GM23338 (cell line): ENCODE measurements around the gene GRID1. TPM values are rescaled to one million over a fixed set of nuclear protein-coding genes. Genes with fewer than 3 reads are reported as not detected.

Experiments used
- ATAC-seq: fragments of 200-7000 bp; cut with Tn5 transposase; 3 replicates; pipeline ENCODE4 v1.9.1; 2020
- DNase-seq: peaks from one replicate; pipeline ENCODE4 v3.0.0-alpha.2; 2015; ENCODE audit warnings: low spot score
- H2AFZ ChIP-seq: fragments of 200-600 bp; sonication (generic); 2 replicates; pipeline ENCODE4 v1.8.0; 2016; ENCODE audit warnings: antibody characterized with exemption, mild to moderate bottlenecking, moderate library complexity
- H3F3A ChIP-seq: fragments of 200-600 bp; sonication (generic); replicated peaks from 2 replicates; pipeline ENCODE4 v1.8.0; 2017; ENCODE audit warnings: antibody characterized with exemption, mixed run types, low read depth
- H3K27ac ChIP-seq: fragments of 200-600 bp; sonication (generic); 2 replicates; pipeline ENCODE4 v1.6.1; 2016; ENCODE audit warnings: low read depth
- H3K27me3 ChIP-seq: fragments of 200-600 bp; sonication (generic); 2 replicates; pipeline ENCODE4 v1.8.0; 2016; ENCODE audit warnings: mild to moderate bottlenecking, mixed run types, moderate library complexity; ENCODE audit not compliant: insufficient read depth
- H3K36me3 ChIP-seq: fragments of 200-600 bp; sonication (generic); 2 replicates; pipeline ENCODE4 v1.8.0; 2016; ENCODE audit warnings: mild to moderate bottlenecking; ENCODE audit not compliant: insufficient read depth
- H3K4me1 ChIP-seq: fragments of 200-600 bp; sonication (generic); 2 replicates; pipeline ENCODE4 v1.8.0; 2016; ENCODE audit warnings: mild to moderate bottlenecking, moderate library complexity; ENCODE audit not compliant: insufficient read depth
- H3K4me2 ChIP-seq: fragments of 200-600 bp; sonication (generic); 2 replicates; pipeline ENCODE4 v1.7.1; 2017; ENCODE audit warnings: mixed run types
- H3K4me3 ChIP-seq: fragments of 200-600 bp; sonication (generic); 2 replicates; pipeline ENCODE4 v1.6.1; 2016; ENCODE audit warnings: mixed run types
- H3K79me2 ChIP-seq: fragments of 200-600 bp; sonication (generic); replicated peaks from 2 replicates; pipeline ENCODE4 v1.8.0; 2017; ENCODE audit warnings: mild to moderate bottlenecking; ENCODE audit not compliant: insufficient read depth
- H3K9me2 ChIP-seq: fragments of 200-600 bp; sonication (generic); 2 replicates; pipeline ENCODE4 v1.8.0; 2017; ENCODE audit not compliant: insufficient read depth
- H4K20me1 ChIP-seq: fragments of 200-600 bp; sonication (generic); replicated peaks from 2 replicates; pipeline ENCODE4 v1.8.0; 2017; ENCODE audit warnings: mild to moderate bottlenecking; ENCODE audit not compliant: insufficient read depth
- H3K27ac Mint-ChIP-seq: 2 replicates; pipeline ENCODE4 v1.8.0; 2020; ENCODE audit warnings: inconsistent platforms, mild to moderate bottlenecking, moderate library complexity, mixed read lengths
- H3K27me3 Mint-ChIP-seq: 3 replicates; pipeline ENCODE4 v1.8.0; 2022; ENCODE audit warnings: low read depth, mild to moderate bottlenecking, moderate library complexity, mixed read lengths, inconsistent platforms; ENCODE audit not compliant: insufficient read depth, poor library complexity
- H3K36me3 Mint-ChIP-seq: 3 replicates; pipeline ENCODE4 v1.8.0; 2021; ENCODE audit warnings: low read depth, mild to moderate bottlenecking, inconsistent platforms, moderate library complexity, mixed read lengths
- H3K4me1 Mint-ChIP-seq: 3 replicates; pipeline ENCODE4 v1.8.0; 2020; ENCODE audit warnings: mild to moderate bottlenecking, inconsistent platforms, mixed read lengths
- H3K4me3 Mint-ChIP-seq: 3 replicates; pipeline ENCODE4 v1.8.0; 2021; ENCODE audit warnings: moderate library complexity, mild to moderate bottlenecking, inconsistent platforms, mixed read lengths
- H3K9me3 Mint-ChIP-seq: 3 replicates; pipeline ENCODE4 v1.8.0; 2020; ENCODE audit warnings: moderate library complexity, mild to moderate bottlenecking, inconsistent platforms, mixed read lengths
- CREB1 ChIP-seq: fragments of 250-450 bp; sonication (Bioruptor Pico); IDR thresholded peaks from 2 replicates; pipeline ENCODE4 v1.5.0; 2020; ENCODE audit warnings: low read depth, mild to moderate bottlenecking, moderate library complexity
- EZH2 ChIP-seq: fragments of 200-600 bp; sonication (generic); IDR thresholded peaks from one replicate; pipeline ENCODE4 v1.8.0; 2017; ENCODE audit warnings: antibody characterized with exemption, mild to moderate bottlenecking, low read depth; ENCODE audit not compliant: unreplicated experiment
- NANOG ChIP-seq: IDR thresholded peaks from 2 replicates; pipeline ENCODE4 v1.6.1; 2016; ENCODE audit warnings: antibody characterized with exemption, borderline replicate concordance
- POLR2AphosphoS5 ChIP-seq: IDR thresholded peaks from 2 replicates; pipeline ENCODE4 v1.6.1; 2016; ENCODE audit warnings: antibody characterized with exemption, low read depth
- STAT1 ChIP-seq: IDR thresholded peaks from one replicate; pipeline ENCODE4 v1.6.1; 2016; ENCODE audit warnings: antibody characterized with exemption; ENCODE audit not compliant: unreplicated experiment
- ZNF331 ChIP-seq: fragments of 250-450 bp; sonication (Bioruptor Pico); IDR thresholded peaks from 2 replicates; pipeline ENCODE4 v1.5.0; 2020; ENCODE audit warnings: low read depth, mild to moderate bottlenecking, moderate library complexity
- polyA plus RNA-seq: library from polyadenylated mRNA; unstranded; fragments of >200 nt; fragmentation: Nextera tagmentation; extraction: Ambion mirVana; gene quantifications from 2 replicates; pipeline ENCODE4 v1.2.1, GENCODE V29; 2016
- total RNA-seq: library from RNA; depleted of rRNA; stranded (reverse); fragments of >200 nt; shearing (Covaris generic); gene quantifications from 2 replicates; pipeline ENCODE4 v1.2.3, GENCODE V29; 2014
- TF ChIP-seq, protein P1 (sequence below): IDR thresholded peaks from 2 replicates; pipeline ENCODE4 v1.6.1; 2016; ENCODE audit warnings: antibody characterized with exemption
- TF ChIP-seq, protein P2 (sequence below), 2 experiments: fragments of 200-600 bp in 1 of 2; sonication (generic) in 1 of 2; conservative IDR thresholded peaks; 2 replicates each; pipeline versions ENCODE4 v1.5.1 to v1.6.1; 2016 to 2017; ENCODE audit warnings: antibody characterized with exemption in 2 of 2, low read depth in 2 of 2, mild to moderate bottlenecking in 2 of 2, moderate library complexity in 1 of 2
- TF ChIP-seq, protein P3 (sequence below): fragments of 250-450 bp; sonication (Bioruptor Pico); IDR thresholded peaks from 2 replicates; pipeline ENCODE4 v1.5.0; 2020; ENCODE audit warnings: mild to moderate bottlenecking, moderate library complexity

GRID1 gene
- total and polyA plus RNA-seq, 2 experiments from 2014 or later, result 0.14 to 0.15 TPM

DNA sequence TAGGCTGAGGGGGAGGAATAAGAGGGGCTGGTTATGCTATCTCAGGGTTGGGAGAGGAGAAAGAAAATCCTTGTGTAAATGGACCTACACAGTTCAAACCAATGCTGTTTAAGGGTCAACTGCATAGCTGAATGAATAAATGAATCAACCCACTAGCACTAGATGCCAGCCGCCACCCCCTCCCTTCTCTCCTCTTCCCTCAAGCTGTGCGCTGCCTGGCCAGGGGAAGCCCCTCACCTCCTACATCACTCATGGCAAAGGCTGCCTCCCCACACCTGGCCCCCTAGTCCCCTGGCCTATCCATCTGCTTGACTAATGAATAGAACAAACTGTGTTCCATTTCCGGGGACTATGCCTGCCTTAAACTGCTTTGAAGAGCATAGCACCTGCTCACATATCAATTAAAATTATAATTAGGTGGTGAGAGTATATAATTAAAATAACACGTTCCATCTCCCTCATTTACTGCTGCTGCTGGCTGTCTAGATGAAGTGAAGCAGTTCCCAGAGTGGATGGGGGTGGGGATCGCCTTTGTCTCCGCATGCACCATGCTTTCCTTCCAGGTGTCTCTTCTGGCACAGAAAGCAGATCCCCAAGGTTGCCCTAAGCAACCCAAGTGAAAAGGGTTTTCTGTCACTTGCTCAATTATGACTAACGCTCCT is 32.6 kb downstream of the GRID1 start:
- no peak overlapping the region for H3K27ac ChIP-seq
- peaks cover 7% of the 10 kb centered on the region; the same call in 2 of the 3 replicates for H3K9me3 Mint-ChIP-seq
- H3K36me3 ChIP-seq, result no peaks in the 10 kb centered on the region
- H2AFZ ChIP-seq, result no peak overlapping the region
- no peak overlapping the region for H3K27ac Mint-ChIP-seq
- no peaks in the 10 kb centered on the region for H4K20me1 ChIP-seq
- no peaks in the 10 kb centered on the region; the same call in 2 of the 3 replicates for H3K36me3 Mint-ChIP-seq
- H3K4me3 Mint-ChIP-seq, result no peak overlapping the region
- DNase-seq (no peak), ATAC-seq (no peak)
- no peaks in the 10 kb centered on the region for H3K27me3 ChIP-seq
- peaks cover 10% of the 10 kb centered on the region for H3K4me1 Mint-ChIP-seq
- no peaks in the 10 kb centered on the region for H3K9me2 ChIP-seq
- no peaks in the 10 kb centered on the region for H3K79me2 ChIP-seq
- H3F3A ChIP-seq, result no peaks in the 10 kb centered on the region
- no peaks in the 10 kb centered on the region for H3K4me1 ChIP-seq
- no peak overlapping the region for H3K4me3 ChIP-seq
- TF ChIP-seq EZH2, result no peak
- TF ChIP-seq ZNF331 (CRISPR knock-in tag), result no peak
- TF ChIP-seq, protein P1, sequence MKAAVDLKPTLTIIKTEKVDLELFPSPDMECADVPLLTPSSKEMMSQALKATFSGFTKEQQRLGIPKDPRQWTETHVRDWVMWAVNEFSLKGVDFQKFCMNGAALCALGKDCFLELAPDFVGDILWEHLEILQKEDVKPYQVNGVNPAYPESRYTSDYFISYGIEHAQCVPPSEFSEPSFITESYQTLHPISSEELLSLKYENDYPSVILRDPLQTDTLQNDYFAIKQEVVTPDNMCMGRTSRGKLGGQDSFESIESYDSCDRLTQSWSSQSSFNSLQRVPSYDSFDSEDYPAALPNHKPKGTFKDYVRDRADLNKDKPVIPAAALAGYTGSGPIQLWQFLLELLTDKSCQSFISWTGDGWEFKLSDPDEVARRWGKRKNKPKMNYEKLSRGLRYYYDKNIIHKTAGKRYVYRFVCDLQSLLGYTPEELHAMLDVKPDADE, result no peak
- TF ChIP-seq POLR2AphosphoS5, result no peak
- no peak for TF ChIP-seq STAT1
- TF ChIP-seq, protein P2, sequence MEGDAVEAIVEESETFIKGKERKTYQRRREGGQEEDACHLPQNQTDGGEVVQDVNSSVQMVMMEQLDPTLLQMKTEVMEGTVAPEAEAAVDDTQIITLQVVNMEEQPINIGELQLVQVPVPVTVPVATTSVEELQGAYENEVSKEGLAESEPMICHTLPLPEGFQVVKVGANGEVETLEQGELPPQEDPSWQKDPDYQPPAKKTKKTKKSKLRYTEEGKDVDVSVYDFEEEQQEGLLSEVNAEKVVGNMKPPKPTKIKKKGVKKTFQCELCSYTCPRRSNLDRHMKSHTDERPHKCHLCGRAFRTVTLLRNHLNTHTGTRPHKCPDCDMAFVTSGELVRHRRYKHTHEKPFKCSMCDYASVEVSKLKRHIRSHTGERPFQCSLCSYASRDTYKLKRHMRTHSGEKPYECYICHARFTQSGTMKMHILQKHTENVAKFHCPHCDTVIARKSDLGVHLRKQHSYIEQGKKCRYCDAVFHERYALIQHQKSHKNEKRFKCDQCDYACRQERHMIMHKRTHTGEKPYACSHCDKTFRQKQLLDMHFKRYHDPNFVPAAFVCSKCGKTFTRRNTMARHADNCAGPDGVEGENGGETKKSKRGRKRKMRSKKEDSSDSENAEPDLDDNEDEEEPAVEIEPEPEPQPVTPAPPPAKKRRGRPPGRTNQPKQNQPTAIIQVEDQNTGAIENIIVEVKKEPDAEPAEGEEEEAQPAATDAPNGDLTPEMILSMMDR (conservative IDR thresholded peaks at IDR 0.05; ENCODE audit: low read depth in 2 of 2), result no peak
- no peak for TF ChIP-seq CREB1 (CRISPR knock-in tag)
- H3K4me2 ChIP-seq, result no peak overlapping the region
- H3K27me3 Mint-ChIP-seq, result peaks cover 15% of the 10 kb centered on the region

DNA sequence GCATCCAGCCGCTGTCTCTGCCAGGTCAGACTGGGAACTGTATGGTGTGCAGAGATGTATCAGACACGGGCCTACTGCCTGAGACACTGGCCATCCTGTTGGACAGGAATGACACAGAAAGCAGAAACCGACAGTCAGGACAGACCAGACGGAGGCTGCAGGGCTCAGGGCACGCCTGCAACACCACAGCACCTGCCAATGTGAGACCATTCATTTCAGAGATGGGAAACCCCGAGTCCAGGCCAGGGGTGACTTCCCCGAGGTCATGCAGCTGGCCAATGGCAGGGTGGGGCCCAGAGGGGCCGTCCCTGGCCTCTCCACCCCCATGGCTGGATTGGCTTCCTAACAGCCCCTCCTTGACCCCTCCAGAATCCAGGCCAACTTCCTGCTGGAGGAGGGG is 34.7 kb downstream of the GRID1 start:
- H3K9me2 ChIP-seq, result no peaks in the 10 kb centered on the region
- Mint-ChIP-seq H3K9me3 (peaks cover 3% of the 10 kb centered on the region; the same call in 1 of the 3 replicates), H3K27me3 (peaks cover 13% of the 10 kb centered on the region), H3K4me3 (no peak overlapping the region), H3K4me1 (peaks cover 10% of the 10 kb centered on the region), H3K36me3 (no peaks in the 10 kb centered on the region; the same call in 2 of the 3 replicates), H3K27ac (no peak overlapping the region)
- ATAC-seq, result no peak
- H3K27ac ChIP-seq, result no peak overlapping the region
- H3K36me3 ChIP-seq, result no peaks in the 10 kb centered on the region
- no peaks in the 10 kb centered on the region for H3K27me3 ChIP-seq
- H3K4me3 ChIP-seq, result no peak overlapping the region
- H2AFZ ChIP-seq, result no peak overlapping the region
- H4K20me1 ChIP-seq, result no peaks in the 10 kb centered on the region
- H3K4me2 ChIP-seq, result no peak overlapping the region
- no peaks in the 10 kb centered on the region for H3F3A ChIP-seq
- H3K4me1 ChIP-seq, result no peaks in the 10 kb centered on the region
- no peak for DNase-seq
- H3K79me2 ChIP-seq, result no peaks in the 10 kb centered on the region
- TF ChIP-seq ZNF331 (CRISPR knock-in tag), result no peak
- TF ChIP-seq STAT1, result no peak
- no peak for TF ChIP-seq POLR2AphosphoS5
- TF ChIP-seq, protein P3, sequence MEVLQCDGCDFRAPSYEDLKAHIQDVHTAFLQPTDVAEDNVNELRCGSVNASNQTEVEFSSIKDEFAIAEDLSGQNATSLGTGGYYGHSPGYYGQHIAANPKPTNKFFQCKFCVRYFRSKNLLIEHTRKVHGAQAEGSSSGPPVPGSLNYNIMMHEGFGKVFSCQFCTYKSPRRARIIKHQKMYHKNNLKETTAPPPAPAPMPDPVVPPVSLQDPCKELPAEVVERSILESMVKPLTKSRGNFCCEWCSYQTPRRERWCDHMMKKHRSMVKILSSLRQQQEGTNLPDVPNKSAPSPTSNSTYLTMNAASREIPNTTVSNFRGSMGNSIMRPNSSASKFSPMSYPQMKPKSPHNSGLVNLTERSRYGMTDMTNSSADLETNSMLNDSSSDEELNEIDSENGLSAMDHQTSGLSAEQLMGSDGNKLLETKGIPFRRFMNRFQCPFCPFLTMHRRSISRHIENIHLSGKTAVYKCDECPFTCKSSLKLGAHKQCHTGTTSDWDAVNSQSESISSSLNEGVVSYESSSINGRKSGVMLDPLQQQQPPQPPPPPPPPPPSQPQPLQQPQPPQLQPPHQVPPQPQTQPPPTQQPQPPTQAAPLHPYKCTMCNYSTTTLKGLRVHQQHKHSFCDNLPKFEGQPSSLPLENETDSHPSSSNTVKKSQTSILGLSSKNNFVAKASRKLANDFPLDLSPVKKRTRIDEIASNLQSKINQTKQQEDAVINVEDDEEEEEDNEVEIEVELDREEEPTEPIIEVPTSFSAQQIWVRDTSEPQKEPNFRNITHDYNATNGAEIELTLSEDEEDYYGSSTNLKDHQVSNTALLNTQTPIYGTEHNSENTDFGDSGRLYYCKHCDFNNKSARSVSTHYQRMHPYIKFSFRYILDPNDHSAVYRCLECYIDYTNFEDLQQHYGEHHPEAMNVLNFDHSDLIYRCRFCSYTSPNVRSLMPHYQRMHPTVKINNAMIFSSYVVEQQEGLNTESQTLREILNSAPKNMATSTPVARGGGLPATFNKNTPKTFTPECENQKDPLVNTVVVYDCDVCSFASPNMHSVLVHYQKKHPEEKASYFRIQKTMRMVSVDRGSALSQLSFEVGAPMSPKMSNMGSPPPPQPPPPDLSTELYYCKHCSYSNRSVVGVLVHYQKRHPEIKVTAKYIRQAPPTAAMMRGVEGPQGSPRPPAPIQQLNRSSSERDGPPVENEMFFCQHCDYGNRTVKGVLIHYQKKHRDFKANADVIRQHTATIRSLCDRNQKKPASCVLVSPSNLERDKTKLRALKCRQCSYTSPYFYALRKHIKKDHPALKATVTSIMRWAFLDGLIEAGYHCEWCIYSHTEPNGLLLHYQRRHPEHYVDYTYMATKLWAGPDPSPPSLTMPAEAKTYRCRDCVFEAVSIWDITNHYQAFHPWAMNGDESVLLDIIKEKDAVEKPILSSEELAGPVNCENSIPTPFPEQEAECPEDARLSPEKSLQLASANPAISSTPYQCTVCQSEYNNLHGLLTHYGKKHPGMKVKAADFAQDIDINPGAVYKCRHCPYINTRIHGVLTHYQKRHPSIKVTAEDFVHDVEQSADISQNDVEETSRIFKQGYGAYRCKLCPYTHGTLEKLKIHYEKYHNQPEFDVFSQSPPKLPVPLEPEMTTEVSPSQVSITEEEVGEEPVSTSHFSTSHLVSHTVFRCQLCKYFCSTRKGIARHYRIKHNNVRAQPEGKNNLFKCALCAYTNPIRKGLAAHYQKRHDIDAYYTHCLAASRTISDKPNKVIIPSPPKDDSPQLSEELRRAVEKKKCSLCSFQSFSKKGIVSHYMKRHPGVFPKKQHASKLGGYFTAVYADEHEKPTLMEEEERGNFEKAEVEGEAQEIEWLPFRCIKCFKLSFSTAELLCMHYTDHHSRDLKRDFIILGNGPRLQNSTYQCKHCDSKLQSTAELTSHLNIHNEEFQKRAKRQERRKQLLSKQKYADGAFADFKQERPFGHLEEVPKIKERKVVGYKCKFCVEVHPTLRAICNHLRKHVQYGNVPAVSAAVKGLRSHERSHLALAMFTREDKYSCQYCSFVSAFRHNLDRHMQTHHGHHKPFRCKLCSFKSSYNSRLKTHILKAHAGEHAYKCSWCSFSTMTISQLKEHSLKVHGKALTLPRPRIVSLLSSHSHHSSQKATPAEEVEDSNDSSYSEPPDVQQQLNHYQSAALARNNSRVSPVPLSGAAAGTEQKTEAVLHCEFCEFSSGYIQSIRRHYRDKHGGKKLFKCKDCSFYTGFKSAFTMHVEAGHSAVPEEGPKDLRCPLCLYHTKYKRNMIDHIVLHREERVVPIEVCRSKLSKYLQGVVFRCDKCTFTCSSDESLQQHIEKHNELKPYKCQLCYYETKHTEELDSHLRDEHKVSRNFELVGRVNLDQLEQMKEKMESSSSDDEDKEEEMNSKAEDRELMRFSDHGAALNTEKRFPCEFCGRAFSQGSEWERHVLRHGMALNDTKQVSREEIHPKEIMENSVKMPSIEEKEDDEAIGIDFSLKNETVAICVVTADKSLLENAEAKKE (CRISPR knock-in tag), result no peak
- no peak for TF ChIP-seq NANOG
- TF ChIP-seq, protein P1, result no peak
